Measurements from ENCODE around the gene STAMBP. TPM values are rescaled to one million over a fixed set of nuclear protein-coding genes. Genes with fewer than 3 reads are reported as not detected.

Gene STAMBP
- polyA plus RNA-seq, 1 donor from 2014 or later, result 69.1 TPM

GRCh38 chr2:73888388-73888787 is 59.6 kb downstream of the STAMBP start:
- Histone ChIP-seq H3K27me3 (ENCODE audit: insufficient read depth, low read depth, low read length) (no peaks in the 10 kb centered on the region), H4K20me1 (ENCODE audit: insufficient read depth) (no peaks in the 10 kb centered on the region), H3K4me2 (ENCODE audit: low read length) (no peak overlapping the region), H3K4me3 (ENCODE audit: low read length) (no peak overlapping the region), H3F3A (ENCODE audit: insufficient read depth, low read length, poor library complexity, severe bottlenecking) (no peaks in the 10 kb centered on the region), H3K79me2 (replicated peaks; ENCODE audit: insufficient read depth, low read length) (no peaks in the 10 kb centered on the region), H2AFZ (ENCODE audit: low read depth, low read length) (no peak overlapping the region), H3K9ac (ENCODE audit: low read length) (no peak overlapping the region), H3K27ac (ENCODE audit: low read length) (no peak overlapping the region), H3K36me3 (ENCODE audit: insufficient read depth, low read length) (no peaks in the 10 kb centered on the region), H3K9me2 (ENCODE audit: insufficient read depth, low read length) (no peaks in the 10 kb centered on the region), H3K9me3 (ENCODE audit: low read length) (no peaks in the 10 kb centered on the region)
- TF ChIP-seq MXI1 (conservative IDR thresholded peaks at IDR 0.05; ENCODE audit: poor library complexity, severe bottlenecking), result no peak
- no peak for TF ChIP-seq SMC3 (conservative IDR thresholded peaks at IDR 0.05; ENCODE audit: poor library complexity)
- TF ChIP-seq TAF1 (IDR thresholded peaks at IDR 0.05; ENCODE audit: low read depth), result no peak
- TF ChIP-seq REST (IDR thresholded peaks at IDR 0.05; ENCODE audit: borderline replicate concordance), result no peak
- TF ChIP-seq, protein P1, sequence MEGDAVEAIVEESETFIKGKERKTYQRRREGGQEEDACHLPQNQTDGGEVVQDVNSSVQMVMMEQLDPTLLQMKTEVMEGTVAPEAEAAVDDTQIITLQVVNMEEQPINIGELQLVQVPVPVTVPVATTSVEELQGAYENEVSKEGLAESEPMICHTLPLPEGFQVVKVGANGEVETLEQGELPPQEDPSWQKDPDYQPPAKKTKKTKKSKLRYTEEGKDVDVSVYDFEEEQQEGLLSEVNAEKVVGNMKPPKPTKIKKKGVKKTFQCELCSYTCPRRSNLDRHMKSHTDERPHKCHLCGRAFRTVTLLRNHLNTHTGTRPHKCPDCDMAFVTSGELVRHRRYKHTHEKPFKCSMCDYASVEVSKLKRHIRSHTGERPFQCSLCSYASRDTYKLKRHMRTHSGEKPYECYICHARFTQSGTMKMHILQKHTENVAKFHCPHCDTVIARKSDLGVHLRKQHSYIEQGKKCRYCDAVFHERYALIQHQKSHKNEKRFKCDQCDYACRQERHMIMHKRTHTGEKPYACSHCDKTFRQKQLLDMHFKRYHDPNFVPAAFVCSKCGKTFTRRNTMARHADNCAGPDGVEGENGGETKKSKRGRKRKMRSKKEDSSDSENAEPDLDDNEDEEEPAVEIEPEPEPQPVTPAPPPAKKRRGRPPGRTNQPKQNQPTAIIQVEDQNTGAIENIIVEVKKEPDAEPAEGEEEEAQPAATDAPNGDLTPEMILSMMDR (IDR thresholded peaks at IDR 0.05; ENCODE audit: poor library complexity, severe bottlenecking), result no peak
- no peak for TF ChIP-seq EP300 (conservative IDR thresholded peaks at IDR 0.05; ENCODE audit: poor library complexity, severe bottlenecking)
- TF ChIP-seq POLR2AphosphoS5 (IDR thresholded peaks at IDR 0.05), result no peak
- no peak for TF ChIP-seq RAD21 (conservative IDR thresholded peaks at IDR 0.05)
- no peak for TF ChIP-seq EZH2 (IDR thresholded peaks at IDR 0.05; ENCODE audit: borderline replicate concordance, insufficient read depth, low read length, poor library complexity, severe bottlenecking)

DNA sequence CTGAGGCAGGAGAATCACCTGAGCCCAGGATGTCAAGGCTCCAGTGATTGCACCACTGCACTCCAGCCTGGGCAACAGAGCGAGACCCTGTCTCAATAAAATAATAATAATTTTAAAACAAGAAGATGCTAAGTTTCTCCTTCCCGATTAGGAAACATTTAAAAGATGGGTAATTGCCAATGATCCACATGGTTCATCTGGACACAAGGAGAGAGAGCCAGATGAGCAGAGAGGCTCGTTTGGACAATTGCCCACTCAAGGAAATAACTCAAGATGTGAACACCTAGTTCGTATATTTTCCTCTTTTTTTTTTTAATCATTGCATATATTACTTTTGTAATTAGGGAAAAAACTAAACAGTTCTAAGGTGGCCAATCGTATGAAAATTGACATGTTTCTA is 60.4 kb downstream of the STAMBP start:
- no peak overlapping the region for H3K9ac ChIP-seq (ENCODE audit: low read length)
- H2AFZ ChIP-seq (ENCODE audit: low read depth, low read length), result no peak overlapping the region
- TF ChIP-seq EZH2 (IDR thresholded peaks at IDR 0.05; ENCODE audit: borderline replicate concordance, insufficient read depth, low read length, poor library complexity, severe bottlenecking) (no peak), RAD21 (conservative IDR thresholded peaks at IDR 0.05) (no peak), SMC3 (conservative IDR thresholded peaks at IDR 0.05; ENCODE audit: poor library complexity) (no peak), TAF1 (IDR thresholded peaks at IDR 0.05; ENCODE audit: low read depth) (no peak), REST (IDR thresholded peaks at IDR 0.05; ENCODE audit: borderline replicate concordance) (no peak), MXI1 (conservative IDR thresholded peaks at IDR 0.05; ENCODE audit: poor library complexity, severe bottlenecking) (no peak), POLR2AphosphoS5 (IDR thresholded peaks at IDR 0.05) (no peak), EP300 (conservative IDR thresholded peaks at IDR 0.05; ENCODE audit: poor library complexity, severe bottlenecking) (no peak)
- TF ChIP-seq, protein P1 (IDR thresholded peaks at IDR 0.05; ENCODE audit: poor library complexity, severe bottlenecking), result no peak
- no peaks in the 10 kb centered on the region for H3K9me3 ChIP-seq (ENCODE audit: low read length)
- no peaks in the 10 kb centered on the region for H3F3A ChIP-seq (ENCODE audit: insufficient read depth, low read length, poor library complexity, severe bottlenecking)
- H3K36me3 ChIP-seq (ENCODE audit: insufficient read depth, low read length), result no peaks in the 10 kb centered on the region
- H3K79me2 ChIP-seq (replicated peaks; ENCODE audit: insufficient read depth, low read length), result no peaks in the 10 kb centered on the region
- H3K9me2 ChIP-seq (ENCODE audit: insufficient read depth, low read length), result no peaks in the 10 kb centered on the region
- H4K20me1 ChIP-seq (ENCODE audit: insufficient read depth), result no peaks in the 10 kb centered on the region
- no peak overlapping the region for H3K27ac ChIP-seq (ENCODE audit: low read length)
- H3K4me2 ChIP-seq (ENCODE audit: low read length), result no peak overlapping the region
- no peaks in the 10 kb centered on the region for H3K27me3 ChIP-seq (ENCODE audit: insufficient read depth, low read depth, low read length)
- no peak overlapping the region for H3K4me3 ChIP-seq (ENCODE audit: low read length)
